K562 (cell line): ENCODE results near the gene ZMYND19. TPM values are rescaled to one million over a fixed set of nuclear protein-coding genes. Genes with fewer than 3 reads are reported as not detected.

Experiments used
- ATAC-seq: fragments of 200-7000 bp; cut with Tn5 transposase; 3 replicates; pipeline ENCODE4 v1.9.1; 2020; ENCODE audit warnings: moderate library complexity
- BruUV-seq: library from RNA; stranded (reverse); fragments of 400-500 nt; replicated peaks from 2 replicates; lab custom pipeline; 2021; lab: Mats Ljungman, UMichigan
- CTCF ChIA-PET: fragments of 300-600 bp; formaldehyde crosslinking; extraction: SDS; loops from one replicate; lab custom pipeline; 2021; ENCODE audit warnings: low intra/inter-chr PET ratio; lab: Yijun Ruan, JAX
- POLR2A ChIA-PET: fragments of 300-600, 350-650 bp; sonication (Branson Sonifier 250); formaldehyde crosslinking; extraction: SDS; loops from one replicate; lab custom pipeline; 2021; ENCODE audit warnings: antibody characterized with exemption, inconsistent platforms; lab: Yijun Ruan, JAX
- DNase-seq, 4 experiments: peaks; one replicate each; pipeline versions ENCODE4 v3.0.0 to v3.0.0-alpha.2; 2011 to 2018; ENCODE audit warnings: low spot score in 3 of 4, mixed read lengths in 3 of 4; ENCODE audit errors: extremely low read depth in 1 of 4
- FAIRE-seq: peaks from 2 replicates; lab custom pipeline; 2011; peaks lifted over from hg19 to GRCh38; lab: Jason Lieb, UNC
- H2AFZ ChIP-seq: 2 replicates; pipeline ENCODE4 v1.6.0; 2011; ENCODE audit warnings: low read depth, low read length, control low read depth, inconsistent platforms
- H3K27ac ChIP-seq: fragments of 200-600 bp; 3 replicates; pipeline ENCODE4 v1.8.0; 2011; ENCODE audit warnings: low read depth, mild to moderate bottlenecking, control low read depth, inconsistent platforms, low read length, moderate library complexity, mixed read lengths; ENCODE audit errors: extremely low read depth
- H3K27me3 ChIP-seq, 2 experiments: fragments of 300-600 bp in 1 of 2; 2 replicates in 1 of 2; 3 replicates in 1 of 2; pipeline versions ENCODE4 v1.6.0 to v1.8.0; 2011; ENCODE audit warnings: inconsistent platforms in 2 of 2, low read length in 2 of 2, mild to moderate bottlenecking in 1 of 2, mixed read lengths in 1 of 2, moderate library complexity in 1 of 2; ENCODE audit not compliant: control insufficient read depth in 2 of 2, insufficient read depth in 2 of 2
- H3K36me3 ChIP-seq: fragments of 300-600 bp; 3 replicates; pipeline ENCODE4 v1.8.0; 2011; ENCODE audit warnings: mild to moderate bottlenecking, low read length, inconsistent platforms; ENCODE audit not compliant: control insufficient read depth, insufficient read depth
- H3K4me1 ChIP-seq, 2 experiments: fragments of 200-600 bp in 1 of 2; replicated peaks in 1 of 2; 2 replicates in 1 of 2; 3 replicates in 1 of 2; pipeline versions ENCODE4 v1.5.1 to v1.8.0; 2011; ENCODE audit warnings: inconsistent platforms in 2 of 2, low read length in 2 of 2, mild to moderate bottlenecking in 1 of 2, mixed read lengths in 1 of 2, moderate library complexity in 1 of 2; ENCODE audit not compliant: control insufficient read depth in 2 of 2, insufficient read depth in 2 of 2
- H3K4me2 ChIP-seq: 2 replicates; pipeline ENCODE4 v1.6.1; 2011; ENCODE audit warnings: low read length, control low read depth, inconsistent platforms, mixed read lengths; ENCODE audit not compliant: insufficient read depth
- H3K4me3 ChIP-seq: fragments of 200-600 bp; sonication (generic), shearing (Covaris generic); 2 replicates; pipeline ENCODE4 v1.5.1; 2016; ENCODE audit warnings: control low read depth, inconsistent platforms
- H3K79me2 ChIP-seq: fragments of 200-600 bp; 3 replicates; pipeline ENCODE4 v1.8.0; 2011; ENCODE audit warnings: low read length, inconsistent platforms; ENCODE audit not compliant: control insufficient read depth, insufficient read depth
- H3K9ac ChIP-seq, 2 experiments: 2 replicates each; pipeline versions ENCODE4 v1.6.0 to v1.6.1; 2011; ENCODE audit warnings: low read depth in 2 of 2, low read length in 2 of 2, control low read depth in 1 of 2, inconsistent platforms in 1 of 2, mild to moderate bottlenecking in 1 of 2, mixed read lengths in 1 of 2; ENCODE audit not compliant: insufficient read depth in 1 of 2
- H3K9me1 ChIP-seq: one replicate; pipeline ENCODE4 v1.6.0; 2011; ENCODE audit warnings: inconsistent platforms, mild to moderate bottlenecking, low read length, moderate library complexity; ENCODE audit not compliant: control insufficient read depth, insufficient read depth
- H3K9me3 ChIP-seq: replicated peaks from 2 replicates; pipeline ENCODE4 v1.5.1; 2011; ENCODE audit warnings: low read depth, low read length, inconsistent platforms; ENCODE audit not compliant: control insufficient read depth, insufficient read depth
- H4K20me1 ChIP-seq: replicated peaks from 2 replicates; pipeline ENCODE4 v1.6.1; 2011; ENCODE audit warnings: low read length, inconsistent platforms, mixed read lengths; ENCODE audit not compliant: control insufficient read depth, insufficient read depth
- ATF1 ChIP-seq, 2 experiments: fragments of 450-650 bp in 1 of 2; IDR thresholded peaks; 2 replicates each; pipeline ENCODE4 v1.6.1; 2016; ENCODE audit warnings: missing compliant biosample characterization in 1 of 2, missing genetic modification characterization in 1 of 2
- CSDE1 ChIP-seq, 2 experiments: fragments of 450-650 bp; IDR thresholded peaks; 2 replicates each; pipeline ENCODE4 v1.6.1; 2016; ENCODE audit warnings: mild to moderate bottlenecking in 1 of 2
- DMBX1 ChIP-seq: fragments of 250-450 bp; sonication (Bioruptor Pico); IDR thresholded peaks from 2 replicates; pipeline ENCODE4 v1.8.0; 2022; ENCODE audit warnings: inconsistent platforms, mild to moderate bottlenecking, moderate library complexity, borderline replicate concordance
- ETV1 ChIP-seq: fragments of 450-650 bp; conservative IDR thresholded peaks from 2 replicates; pipeline ENCODE4 v1.6.1; 2016; ENCODE audit warnings: missing genetic modification characterization, control low read depth, low read depth, missing compliant biosample characterization
- MAFG ChIP-seq: fragments of 450-650 bp; conservative IDR thresholded peaks from 2 replicates; pipeline ENCODE4 v1.6.1; 2016; ENCODE audit warnings: missing genetic modification characterization, missing compliant biosample characterization
- MCM5 ChIP-seq: fragments of 450-650 bp; IDR thresholded peaks from 2 replicates; pipeline ENCODE4 v1.6.1; 2016; ENCODE audit warnings: low read depth
- NCOA2 ChIP-seq, 2 experiments: fragments of 450-650 bp; IDR thresholded peaks; 2 replicates each; pipeline ENCODE4 v1.6.1; 2018; ENCODE audit warnings: mild to moderate bottlenecking in 2 of 2, moderate library complexity in 1 of 2; ENCODE audit not compliant: partially characterized antibody in 2 of 2
- PHB ChIP-seq: fragments of 250-450 bp; sonication (Bioruptor Pico); IDR thresholded peaks from 2 replicates; pipeline ENCODE4 v1.5.0; 2021
- PHF20 ChIP-seq: fragments of 450-650 bp; IDR thresholded peaks from 2 replicates; pipeline ENCODE4 v1.6.1; 2018; ENCODE audit not compliant: partially characterized antibody
- SMARCB1 ChIP-seq: IDR thresholded peaks from 2 replicates; pipeline ENCODE4 v1.6.1; 2011; ENCODE audit warnings: improper control_type of control experiment, low read depth; ENCODE audit not compliant: insufficient read length
- ZHX1 ChIP-seq: fragments of 150-350 bp; conservative IDR thresholded peaks from 2 replicates; pipeline ENCODE4 v1.6.1; 2014; ENCODE audit warnings: low read length
- ZNF407 ChIP-seq: fragments of 450-650 bp; IDR thresholded peaks from 2 replicates; pipeline ENCODE4 v1.6.1; 2016; ENCODE audit warnings: low read depth
- ZNF696 ChIP-seq: fragments of 250-450 bp; sonication (Bioruptor Pico); conservative IDR thresholded peaks from 2 replicates; pipeline ENCODE4 v1.4.0; 2020; ENCODE audit warnings: mild to moderate bottlenecking, moderate library complexity
- WGBS: fragments of 100-300 bp; shearing (Covaris generic); methylation state at CpG from one replicate; pipeline ENCODE4 v1.1.6; 2016; ENCODE audit warnings: low coverage, mixed read lengths; ENCODE audit not compliant: insufficient coverage; ENCODE audit errors: missing lambda C conversion rate; 5-methylcytosine and 5-hydroxymethylcytosine counted together
- in situ Hi-C: fragments of 300-500 bp; cut with MboI; formaldehyde crosslinking; loops from 4 replicates; pipeline ENCODE4 v1.15.0; 2018; ENCODE audit warnings: inconsistent platforms, mixed read lengths
- intact Hi-C: fragments of 100-400 bp; cut with micrococcal nuclease; formaldehyde crosslinking; loops from 2 replicates; pipeline ENCODE4 v1.14.2; 2022
- polyA plus RNA-seq, 8 experiments: library from polyadenylated mRNA; depleted of rRNA in 4 of 8; stranded (reverse) in 5 of 8; unstranded in 3 of 8; fragments of >200 nt; fragmentation: Nextera tagmentation in 2 of 8; fragmentation: Illumina TruSeq in 1 of 8; extraction: Ambion mirVana in 2 of 8; extraction: Trizol in 1 of 8; gene quantifications; 2 replicates each; pipeline versions ENCODE4 v1.2.1 to v1.2.3, GENCODE V29; 2011 to 2014; ENCODE audit warnings: inconsistent platforms in 1 of 8, missing spikeins in 1 of 8
- total RNA-seq, 7 experiments: library from RNA; depleted of rRNA in 6 of 7; stranded (reverse); fragments of >200 nt in 6 of 7; fragmentation: Illumina TruSeq in 2 of 7; extraction: Trizol in 2 of 7; gene quantifications; 2 replicates each; pipeline versions ENCODE4 v1.2.1 to v1.2.3, GENCODE V29; 2011 to 2021; ENCODE audit warnings: low replicate concordance in 1 of 7

ZMYND19 gene
- total and polyA plus RNA-seq, 9 of the 15 experiments (the other 6 are each of a cell fraction or from before 2014, with no cell fraction given) = 1.0 to 86.7 (median 44.0) TPM

GRCh38 chr9:137592767-137593166 is 2.5 kb upstream of the ZMYND19 start:
- BruUV-seq = TSS peak; percentile 39
- peaks cover 14% of the 10 kb centered on the region; the same call in 2 of the 3 replicates for H3K36me3 ChIP-seq
- H2AFZ ChIP-seq = no peak overlapping the region
- H3K27me3 ChIP-seq = no peaks in the 10 kb centered on the region
- H3K9me3 ChIP-seq = no peaks in the 10 kb centered on the region
- ChIA-PET POLR2A (interaction anchor here (0.6 to 4.2 kb wide), 2 partner anchors 10 to 15 kb away, joined by 3 to 28 read pairs; no protein-coding TSS in a partner anchor), CTCF (no interaction called here)
- no peak overlapping the region for H3K4me3 ChIP-seq
- H3K79me2 ChIP-seq = peaks cover 29% of the 10 kb centered on the region
- 45% methylated on average over 6 of the region's 7 CpGs for WGBS
- in situ Hi-C loops (no loop called here), intact Hi-C loops (no loop called here)
- H3K9ac ChIP-seq = peak overlapping the region in 1 of 2 experiments; percentile 32; a peak in 2 of 4 replicates
- FAIRE-seq (no peak), DNase-seq (no peak), ATAC-seq (no peak)
- no peak overlapping the region for H3K4me2 ChIP-seq
- no peaks in the 10 kb centered on the region for H3K9me1 ChIP-seq
- 0 out of 2 replicates have a peak, but pooled peaks cover 16% of the 10 kb centered on the region for H4K20me1 ChIP-seq
- H3K27ac ChIP-seq = no peak overlapping the region
- peaks cover 26 to 40% of the 10 kb centered on the region in 2 experiments; a peak in 4 of 5 replicates for H3K4me1 ChIP-seq
- TF ChIP-seq PHF20 = no peak
- no peak for TF ChIP-seq ATF1 (CRISPR knock-in tag; IDR thresholded peaks at IDR 0.05)
- TF ChIP-seq ATF1 (tag; IDR thresholded peaks at IDR 0.05) = no peak
- no peak for TF ChIP-seq MCM5
- no peak for TF ChIP-seq ZNF696 (CRISPR knock-in tag)
- no peak for TF ChIP-seq ETV1
- no peak for TF ChIP-seq NCOA2 (IDR thresholded peaks at IDR 0.05; ENCODE audit: partially characterized antibody in 2 of 2)
- TF ChIP-seq PHB (CRISPR knock-in tag) = no peak
- TF ChIP-seq MAFG (tag) = no peak
- TF ChIP-seq CSDE1 (IDR thresholded peaks at IDR 0.05) = no peak
- no peak for TF ChIP-seq ZHX1
- no peak for TF ChIP-seq ZNF407
- no peak for TF ChIP-seq DMBX1
- TF ChIP-seq SMARCB1 = no peak
